Effector memory CD4-positive, alpha-beta T cell (primary cell): ENCODE measurements around the gene ACVR1.
"Not testable (repeated sequence)": the region's sequence is repeated elsewhere in the genome, so short reads cannot be mapped to it uniquely, and the experiment has no call there.

Experiments used
- DNase-seq, 3 donors: peaks; one replicate each; pipeline ENCODE4 v3.0.0-alpha.2; 2020
- H3K27ac ChIP-seq: 2 replicates; pipeline ENCODE4 v1.7.0; 2013; ENCODE audit warnings: mild to moderate bottlenecking, low read length, moderate library complexity; ENCODE audit not compliant: insufficient read depth, poor library complexity, severe bottlenecking
- H3K27me3 ChIP-seq: replicated peaks from 2 replicates; pipeline ENCODE4 v1.7.0; 2013; ENCODE audit warnings: mild to moderate bottlenecking, low read length; ENCODE audit not compliant: insufficient read depth, control insufficient read depth, poor library complexity, severe bottlenecking
- H3K36me3 ChIP-seq: 2 replicates; pipeline ENCODE4 v1.7.0; 2013; ENCODE audit warnings: mild to moderate bottlenecking, low read length, moderate library complexity; ENCODE audit not compliant: control insufficient read depth, insufficient read depth
- H3K4me1 ChIP-seq: 2 replicates; pipeline ENCODE4 v1.7.0; 2013; ENCODE audit warnings: low read length, mild to moderate bottlenecking; ENCODE audit not compliant: control insufficient read depth, insufficient read depth, poor library complexity, severe bottlenecking
- H3K4me3 ChIP-seq: 2 replicates; pipeline ENCODE4 v1.7.0; 2013; ENCODE audit warnings: low read length, low read depth, mild to moderate bottlenecking; ENCODE audit not compliant: insufficient read depth, poor library complexity, severe bottlenecking
- H3K9me3 ChIP-seq: 2 replicates; pipeline ENCODE4 v1.7.0; 2013; ENCODE audit warnings: mild to moderate bottlenecking, low read length, moderate library complexity; ENCODE audit not compliant: control insufficient read depth

The ACVR1 gene

DNA sequence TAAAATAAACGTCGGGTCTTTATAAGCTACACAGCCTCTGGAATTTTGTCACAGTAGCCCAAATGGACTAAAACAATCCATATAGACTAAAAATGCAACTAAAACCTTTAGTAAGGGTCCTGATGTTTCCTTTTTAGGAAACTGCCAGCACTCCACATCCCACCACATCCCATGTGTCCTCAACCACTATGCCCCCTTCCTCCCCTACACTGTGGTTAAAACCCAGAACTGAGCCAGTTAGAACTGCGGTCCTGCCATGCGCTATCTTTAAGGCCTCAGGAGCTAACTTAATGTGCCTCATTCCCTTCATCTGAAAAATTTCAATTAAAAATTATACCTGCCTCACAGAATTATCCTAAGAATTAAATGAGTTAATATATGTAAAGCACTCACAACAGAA lies 41.1 kb downstream of the ACVR1 start:
- no peak for DNase-seq
- H3K4me3 ChIP-seq, result no peak overlapping the region
- no peaks in the 10 kb centered on the region for H3K9me3 ChIP-seq
- no peak overlapping the region for H3K27ac ChIP-seq
- no peaks in the 10 kb centered on the region for H3K4me1 ChIP-seq
- no peaks in the 10 kb centered on the region for H3K36me3 ChIP-seq
- H3K27me3 ChIP-seq, result no peaks in the 10 kb centered on the region

DNA sequence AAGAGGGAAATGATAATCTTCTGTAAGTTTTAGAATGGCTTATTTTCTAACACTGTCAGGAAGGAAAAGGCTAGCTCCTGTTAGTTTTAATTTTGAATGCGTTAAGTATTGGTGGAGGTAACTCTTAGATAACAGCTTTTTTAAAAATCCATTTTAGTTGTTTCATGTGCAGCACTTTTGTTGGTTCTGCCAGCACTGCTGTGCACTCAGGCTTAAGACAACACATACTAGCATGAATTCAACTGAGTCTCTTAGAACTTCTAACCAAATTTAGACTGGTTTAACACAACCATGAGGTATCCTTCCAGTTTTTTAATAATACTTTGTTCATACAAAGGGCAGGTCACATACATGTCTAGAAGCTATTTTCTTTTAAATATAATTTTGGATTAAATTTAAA lies 42.4 kb downstream of the ACVR1 start:
- Histone ChIP-seq H3K36me3 (no peaks in the 10 kb centered on the region), H3K27me3 (no peaks in the 10 kb centered on the region), H3K9me3 (no peaks in the 10 kb centered on the region), H3K4me3 (no peak overlapping the region), H3K27ac (no peak overlapping the region), H3K4me1 (no peaks in the 10 kb centered on the region)
- no peak for DNase-seq

DNA sequence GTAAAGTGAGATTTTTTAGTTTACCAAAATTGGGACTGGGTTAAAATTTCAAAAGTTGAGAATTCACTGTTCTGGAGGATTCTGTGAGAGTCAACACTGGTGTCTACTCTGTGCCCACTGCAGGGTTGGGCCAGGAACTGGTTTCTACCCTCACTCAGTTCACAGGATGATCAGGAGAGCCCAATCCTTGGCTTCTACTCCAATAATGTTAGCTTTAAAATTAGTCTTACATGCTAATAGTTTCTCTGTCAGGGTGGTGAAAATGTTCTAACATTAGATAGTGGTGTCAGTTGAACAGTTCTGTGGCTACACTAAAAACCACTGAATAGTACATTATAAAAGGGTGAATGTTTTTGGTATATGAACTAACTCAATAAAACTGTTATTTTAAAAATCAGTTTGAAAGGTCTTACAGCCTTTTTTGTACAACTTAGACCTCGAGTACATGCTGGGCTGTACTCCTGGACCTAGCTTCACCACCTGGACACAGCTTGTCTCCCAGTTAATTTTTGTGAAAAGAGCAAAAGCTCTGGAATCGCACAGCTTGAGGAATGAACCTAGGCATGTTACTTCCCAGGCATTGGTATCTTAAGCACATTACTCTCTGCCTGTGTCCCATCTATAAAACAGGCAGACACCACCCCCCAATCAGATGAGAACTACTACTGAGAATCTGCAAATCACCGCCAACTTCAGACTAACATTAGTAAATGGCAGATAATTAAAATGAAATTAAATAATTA lies 44.4 kb downstream of the ACVR1 start:
- Histone ChIP-seq H3K27me3 (no peaks in the 10 kb centered on the region), H3K36me3 (no peaks in the 10 kb centered on the region), H3K9me3 (no peaks in the 10 kb centered on the region), H3K4me3 (no peak overlapping the region), H3K27ac (no peak overlapping the region), H3K4me1 (no peaks in the 10 kb centered on the region)
- no peak for DNase-seq

DNA sequence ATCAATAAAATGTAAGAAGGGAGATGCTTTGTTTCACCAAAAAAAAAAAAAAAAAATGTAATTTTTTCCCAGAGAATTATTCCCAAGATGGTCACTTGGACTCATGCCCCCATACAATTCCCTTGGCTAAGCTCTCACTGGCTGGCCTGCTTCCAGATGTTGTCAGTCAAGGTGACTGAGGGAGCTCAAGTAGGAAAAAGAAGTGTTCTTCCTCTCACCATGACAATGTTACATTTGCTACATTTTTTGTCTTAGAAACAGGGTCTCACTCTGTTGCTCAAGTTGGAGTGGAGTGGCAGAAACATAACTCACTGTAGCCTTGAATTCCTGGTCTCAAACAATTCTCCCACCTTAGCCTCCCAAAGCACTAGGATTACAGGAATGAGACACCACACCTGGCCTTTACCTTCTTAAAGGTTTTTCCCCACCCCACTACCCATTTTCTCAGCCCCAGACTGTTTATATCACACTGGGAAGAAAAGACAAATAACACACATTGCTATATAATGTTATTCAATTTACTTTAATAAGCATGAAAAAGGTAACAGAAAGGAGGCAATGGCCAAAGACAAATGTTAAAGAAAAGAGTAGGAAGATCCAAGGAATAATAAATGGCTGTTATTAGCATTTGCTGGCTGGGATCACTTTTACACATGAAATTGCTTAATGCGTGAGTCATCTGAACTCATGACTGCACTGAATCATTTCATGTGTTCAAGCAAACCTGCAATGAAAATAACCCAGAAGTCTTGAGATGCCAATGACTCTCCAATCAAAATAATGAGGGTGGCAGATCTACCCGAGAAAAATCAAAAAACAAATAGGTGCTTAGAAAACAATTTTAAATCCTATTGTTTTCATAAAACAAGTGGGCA lies 45.2 kb downstream of the ACVR1 start:
- H3K27ac ChIP-seq, result no peak overlapping the region
- H3K4me1 ChIP-seq, result no peaks in the 10 kb centered on the region
- H3K4me3 ChIP-seq, result no peak overlapping the region
- H3K27me3 ChIP-seq, result no peaks in the 10 kb centered on the region
- H3K9me3 ChIP-seq, result no peaks in the 10 kb centered on the region
- H3K36me3 ChIP-seq, result no peaks in the 10 kb centered on the region
- no peak for DNase-seq

DNA sequence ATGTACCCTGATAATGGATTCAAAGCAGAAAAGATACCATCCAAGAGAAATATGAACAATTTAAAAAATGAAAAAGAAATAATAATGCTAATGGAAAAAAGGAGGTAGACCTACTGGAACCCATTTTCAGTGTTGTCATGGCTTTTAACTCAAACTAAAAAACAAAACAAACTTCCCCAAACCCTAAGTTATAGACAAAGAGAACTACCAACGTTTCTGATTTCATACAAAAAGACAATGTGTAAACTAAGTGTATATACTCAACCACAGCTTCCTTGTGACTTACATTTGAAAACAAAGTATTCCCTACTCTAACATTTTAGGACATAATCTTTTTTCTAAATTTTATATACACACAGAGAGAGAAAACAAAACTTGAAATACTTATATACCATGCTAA lies 45.9 kb downstream of the ACVR1 start:
- H3K4me3 ChIP-seq, result no peak overlapping the region
- DNase-seq, result no peak
- H3K4me1 ChIP-seq, result no peaks in the 10 kb centered on the region
- no peaks in the 10 kb centered on the region for H3K36me3 ChIP-seq
- no peaks in the 10 kb centered on the region for H3K27me3 ChIP-seq
- no peaks in the 10 kb centered on the region for H3K9me3 ChIP-seq
- H3K27ac ChIP-seq, result no peak overlapping the region

DNA sequence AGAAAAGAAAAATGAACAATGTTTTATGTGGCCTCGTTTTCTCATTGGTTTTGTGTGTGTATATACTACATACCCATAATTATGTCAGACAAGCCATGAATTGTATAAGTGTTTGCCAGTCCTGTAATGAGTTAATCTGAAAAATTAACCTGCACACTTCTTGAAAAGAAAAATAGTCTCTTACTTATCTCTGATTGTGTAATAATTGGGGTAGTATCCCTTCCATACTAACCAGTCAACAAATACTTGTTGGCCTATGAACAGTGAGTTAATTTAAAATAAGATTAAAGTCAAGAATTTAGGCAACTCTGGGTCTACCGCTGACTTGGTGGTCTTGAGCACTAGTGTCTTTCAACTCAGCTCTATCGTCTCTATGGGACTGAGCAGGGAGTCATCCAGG lies 48.8 kb downstream of the ACVR1 start:
- H3K4me1 ChIP-seq, result no peaks in the 10 kb centered on the region
- no peaks in the 10 kb centered on the region for H3K27me3 ChIP-seq
- no peaks in the 10 kb centered on the region for H3K36me3 ChIP-seq
- no peak overlapping the region for H3K4me3 ChIP-seq
- DNase-seq, result no peak
- H3K9me3 ChIP-seq, result no peaks in the 10 kb centered on the region
- H3K27ac ChIP-seq, result no peak overlapping the region

DNA sequence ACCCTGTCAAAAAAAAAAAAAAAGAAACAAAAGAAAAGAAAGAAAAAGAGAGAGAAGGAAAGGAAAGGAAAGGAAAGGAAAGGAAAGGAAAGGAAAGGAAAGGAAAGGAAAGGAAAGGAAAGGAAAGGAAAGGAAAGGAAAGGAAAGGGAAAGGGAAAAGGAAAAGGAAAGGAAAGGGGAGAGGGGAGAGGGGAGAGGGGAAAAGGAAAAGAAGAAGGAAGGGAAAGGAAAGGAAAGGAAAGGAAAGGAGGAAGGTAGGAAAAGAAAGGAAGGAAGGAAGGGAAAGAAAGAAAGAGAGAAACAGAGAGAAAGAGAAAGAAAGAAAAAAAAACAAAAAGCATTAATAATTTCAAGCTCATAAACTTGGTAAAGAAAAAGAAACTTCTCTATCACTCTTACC lies 49.5 kb downstream of the ACVR1 start:
- not testable (repeated sequence) for DNase-seq, H3K4me3 ChIP-seq

DNA sequence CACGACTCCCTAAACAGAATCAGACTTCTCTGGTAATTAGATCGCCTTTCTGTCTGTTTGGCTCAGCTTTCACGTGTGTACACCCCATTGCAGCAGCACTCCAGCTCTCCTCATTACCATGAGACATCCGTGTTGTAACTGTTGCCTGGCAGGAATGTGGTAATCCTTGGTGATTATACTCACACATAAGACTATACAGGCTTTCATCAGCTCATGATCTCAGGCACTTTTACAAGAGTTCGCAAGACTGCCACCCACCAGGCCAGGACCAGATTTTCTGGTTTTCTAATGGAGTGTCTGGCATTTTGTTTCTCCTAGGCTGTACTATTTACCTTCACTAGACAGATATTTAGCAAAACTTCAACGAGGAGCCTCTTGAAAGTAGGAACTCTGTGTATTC lies 50.2 kb downstream of the ACVR1 start:
- Histone ChIP-seq H3K27me3 (no peaks in the 10 kb centered on the region), H3K4me1 (no peaks in the 10 kb centered on the region), H3K9me3 (no peaks in the 10 kb centered on the region), H3K36me3 (no peaks in the 10 kb centered on the region), H3K27ac (no peak overlapping the region), H3K4me3 (no peak overlapping the region)
- no peak for DNase-seq

More for the DNA sequence above, 49.5 kb downstream of the ACVR1 start:
- not testable (repeated sequence) for H3K36me3 ChIP-seq, H3K9me3 ChIP-seq, H3K4me1 ChIP-seq, H3K27me3 ChIP-seq, H3K27ac ChIP-seq

DNA sequence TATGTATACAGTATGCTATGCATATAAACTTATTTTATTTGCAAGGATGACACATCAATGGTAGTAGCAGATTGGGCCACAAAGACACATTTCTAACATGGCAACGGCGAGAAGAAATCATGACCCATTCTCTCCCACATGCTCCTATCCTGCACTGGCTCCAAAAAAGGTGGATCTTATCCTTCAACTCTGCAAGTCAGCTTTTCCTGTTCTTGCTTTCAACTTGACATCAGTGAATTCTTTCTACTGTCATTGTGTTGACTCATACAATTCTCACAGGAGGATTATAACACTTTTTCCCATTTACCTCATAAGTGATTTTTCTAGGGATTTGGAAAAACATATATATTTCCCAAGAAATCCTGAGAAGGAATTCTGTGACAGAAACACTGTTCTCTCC lies 53.1 kb downstream of the ACVR1 start:
- no peak for DNase-seq
- H3K27ac ChIP-seq, result no peak overlapping the region
- no peak overlapping the region for H3K4me3 ChIP-seq
- peaks cover 6% of the 10 kb centered on the region for H3K36me3 ChIP-seq
- H3K4me1 ChIP-seq, result no peaks in the 10 kb centered on the region
- H3K9me3 ChIP-seq, result no peaks in the 10 kb centered on the region
- H3K27me3 ChIP-seq, result no peaks in the 10 kb centered on the region

DNA sequence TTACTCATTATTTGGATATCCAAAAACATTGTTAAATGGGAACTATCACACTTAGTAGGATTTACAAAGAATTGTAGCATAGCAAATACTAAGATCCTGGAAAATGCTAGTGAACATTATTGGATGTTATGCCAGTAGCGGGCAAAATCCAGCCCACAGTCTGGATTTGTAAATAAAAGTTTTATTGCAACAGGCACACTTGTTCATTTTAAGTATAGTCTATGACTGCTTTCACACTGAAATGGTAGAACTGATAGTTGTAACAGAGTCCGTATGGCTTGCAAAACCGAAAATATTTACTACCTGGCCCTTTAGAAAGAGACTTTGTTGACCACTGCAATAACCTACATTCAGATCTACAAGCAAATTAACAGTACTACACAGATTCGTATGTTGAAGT lies 53.6 kb downstream of the ACVR1 start:
- Histone ChIP-seq H3K4me1 (no peaks in the 10 kb centered on the region), H3K27ac (no peak overlapping the region), H3K27me3 (no peaks in the 10 kb centered on the region), H3K36me3 (peaks cover 9% of the 10 kb centered on the region), H3K4me3 (no peak overlapping the region), H3K9me3 (no peaks in the 10 kb centered on the region)
- DNase-seq, result no peak
